ENCODE data around the gene TNRC6B.

TNRC6B gene

DNA sequence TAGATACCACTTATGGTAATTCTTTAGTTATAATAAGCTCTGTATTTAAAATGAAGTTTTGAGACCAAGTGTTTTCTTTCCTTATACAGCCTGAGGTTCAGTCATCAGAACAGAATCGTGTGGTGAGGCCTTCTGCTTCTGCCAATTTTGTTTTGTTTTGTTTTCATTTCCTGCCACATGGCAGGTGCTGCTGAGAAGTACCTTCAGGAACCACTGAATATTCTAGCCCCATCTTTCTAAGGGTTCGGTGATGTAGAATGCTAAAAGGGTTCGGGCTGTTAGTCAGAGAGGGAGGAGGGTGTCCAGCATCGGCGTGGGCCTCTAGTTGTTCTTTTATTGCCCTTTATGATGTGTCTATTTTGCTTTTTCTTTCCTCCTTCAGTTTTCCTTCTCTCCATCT is 25.8 kb downstream of the TNRC6B start:
- H3K27ac ChIP-seq (replicated peaks) = no peak overlapping the region
- TF ChIP-seq, protein P1, sequence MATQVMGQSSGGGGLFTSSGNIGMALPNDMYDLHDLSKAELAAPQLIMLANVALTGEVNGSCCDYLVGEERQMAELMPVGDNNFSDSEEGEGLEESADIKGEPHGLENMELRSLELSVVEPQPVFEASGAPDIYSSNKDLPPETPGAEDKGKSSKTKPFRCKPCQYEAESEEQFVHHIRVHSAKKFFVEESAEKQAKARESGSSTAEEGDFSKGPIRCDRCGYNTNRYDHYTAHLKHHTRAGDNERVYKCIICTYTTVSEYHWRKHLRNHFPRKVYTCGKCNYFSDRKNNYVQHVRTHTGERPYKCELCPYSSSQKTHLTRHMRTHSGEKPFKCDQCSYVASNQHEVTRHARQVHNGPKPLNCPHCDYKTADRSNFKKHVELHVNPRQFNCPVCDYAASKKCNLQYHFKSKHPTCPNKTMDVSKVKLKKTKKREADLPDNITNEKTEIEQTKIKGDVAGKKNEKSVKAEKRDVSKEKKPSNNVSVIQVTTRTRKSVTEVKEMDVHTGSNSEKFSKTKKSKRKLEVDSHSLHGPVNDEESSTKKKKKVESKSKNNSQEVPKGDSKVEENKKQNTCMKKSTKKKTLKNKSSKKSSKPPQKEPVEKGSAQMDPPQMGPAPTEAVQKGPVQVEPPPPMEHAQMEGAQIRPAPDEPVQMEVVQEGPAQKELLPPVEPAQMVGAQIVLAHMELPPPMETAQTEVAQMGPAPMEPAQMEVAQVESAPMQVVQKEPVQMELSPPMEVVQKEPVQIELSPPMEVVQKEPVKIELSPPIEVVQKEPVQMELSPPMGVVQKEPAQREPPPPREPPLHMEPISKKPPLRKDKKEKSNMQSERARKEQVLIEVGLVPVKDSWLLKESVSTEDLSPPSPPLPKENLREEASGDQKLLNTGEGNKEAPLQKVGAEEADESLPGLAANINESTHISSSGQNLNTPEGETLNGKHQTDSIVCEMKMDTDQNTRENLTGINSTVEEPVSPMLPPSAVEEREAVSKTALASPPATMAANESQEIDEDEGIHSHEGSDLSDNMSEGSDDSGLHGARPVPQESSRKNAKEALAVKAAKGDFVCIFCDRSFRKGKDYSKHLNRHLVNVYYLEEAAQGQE (IDR thresholded peaks at IDR 0.05; ENCODE audit: insufficient replicate concordance, low read depth) = no peak
- TF ChIP-seq SPI1 (IDR thresholded peaks at IDR 0.05; ENCODE audit: borderline replicate concordance, low read depth) (no peak), POLR2AphosphoS5 (IDR thresholded peaks at IDR 0.05; ENCODE audit: low read depth) (no peak), GABPA (IDR thresholded peaks at IDR 0.05; ENCODE audit: low read depth) (no peak)
- TF ChIP-seq, protein P2, sequence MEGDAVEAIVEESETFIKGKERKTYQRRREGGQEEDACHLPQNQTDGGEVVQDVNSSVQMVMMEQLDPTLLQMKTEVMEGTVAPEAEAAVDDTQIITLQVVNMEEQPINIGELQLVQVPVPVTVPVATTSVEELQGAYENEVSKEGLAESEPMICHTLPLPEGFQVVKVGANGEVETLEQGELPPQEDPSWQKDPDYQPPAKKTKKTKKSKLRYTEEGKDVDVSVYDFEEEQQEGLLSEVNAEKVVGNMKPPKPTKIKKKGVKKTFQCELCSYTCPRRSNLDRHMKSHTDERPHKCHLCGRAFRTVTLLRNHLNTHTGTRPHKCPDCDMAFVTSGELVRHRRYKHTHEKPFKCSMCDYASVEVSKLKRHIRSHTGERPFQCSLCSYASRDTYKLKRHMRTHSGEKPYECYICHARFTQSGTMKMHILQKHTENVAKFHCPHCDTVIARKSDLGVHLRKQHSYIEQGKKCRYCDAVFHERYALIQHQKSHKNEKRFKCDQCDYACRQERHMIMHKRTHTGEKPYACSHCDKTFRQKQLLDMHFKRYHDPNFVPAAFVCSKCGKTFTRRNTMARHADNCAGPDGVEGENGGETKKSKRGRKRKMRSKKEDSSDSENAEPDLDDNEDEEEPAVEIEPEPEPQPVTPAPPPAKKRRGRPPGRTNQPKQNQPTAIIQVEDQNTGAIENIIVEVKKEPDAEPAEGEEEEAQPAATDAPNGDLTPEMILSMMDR (IDR thresholded peaks at IDR 0.05; ENCODE audit: insufficient read depth, low read length) = no peak
- DNase-seq (ENCODE audit: low read depth in 1 of 2, low spot score in 1 of 2) = no peak
- no peak overlapping the region for H3K4me3 ChIP-seq (replicated peaks; ENCODE audit: insufficient read depth, low read length)
- no peaks in the 10 kb centered on the region for H3K27me3 ChIP-seq (ENCODE audit: insufficient read depth, poor library complexity, severe bottlenecking)

DNA sequence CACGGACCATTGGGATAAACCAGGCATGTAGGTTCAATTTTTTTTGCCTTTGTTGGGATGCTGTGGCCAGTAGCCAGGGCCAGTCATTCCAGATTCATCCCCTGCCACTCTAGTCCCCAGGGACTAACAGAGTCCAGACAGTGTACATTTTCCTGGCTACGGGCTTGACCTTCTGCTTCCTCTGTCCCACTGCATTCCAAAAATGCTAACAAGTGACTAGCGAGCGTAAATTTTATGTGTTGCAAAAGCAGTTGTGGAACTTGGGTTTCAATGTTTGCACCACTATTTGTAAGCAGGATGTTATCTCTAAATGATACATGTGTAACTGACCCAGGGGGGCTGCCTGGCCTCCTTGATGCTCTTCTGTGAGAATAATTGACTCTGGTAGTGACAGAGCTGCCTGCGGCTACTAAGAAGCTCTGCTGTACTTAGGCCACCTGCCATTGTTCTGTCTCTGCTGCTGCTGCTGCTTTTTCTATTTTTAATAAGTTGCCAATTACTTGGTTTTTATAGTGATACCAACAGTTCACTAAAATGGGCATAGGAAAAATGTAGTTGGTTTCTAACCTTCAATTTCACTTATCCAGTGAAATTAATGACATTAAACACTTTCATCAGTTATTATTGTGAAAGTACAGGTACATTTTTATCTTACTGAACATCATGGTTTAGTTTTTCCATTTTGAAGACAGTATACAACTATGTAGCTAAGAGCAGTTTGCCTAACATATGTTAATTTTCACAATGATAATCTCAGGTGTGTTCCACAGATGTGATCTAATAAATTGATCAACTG is 26.8 kb downstream of the TNRC6B start:
- no peak for TF ChIP-seq GABPA (IDR thresholded peaks at IDR 0.05; ENCODE audit: low read depth)
- H3K27ac ChIP-seq (replicated peaks) = no peak overlapping the region
- DNase-seq (ENCODE audit: low read depth in 1 of 2, low spot score in 1 of 2) = no peak
- no peaks in the 10 kb centered on the region for H3K27me3 ChIP-seq (ENCODE audit: insufficient read depth, poor library complexity, severe bottlenecking)
- no peak overlapping the region for H3K4me3 ChIP-seq (replicated peaks; ENCODE audit: insufficient read depth, low read length)

DNA sequence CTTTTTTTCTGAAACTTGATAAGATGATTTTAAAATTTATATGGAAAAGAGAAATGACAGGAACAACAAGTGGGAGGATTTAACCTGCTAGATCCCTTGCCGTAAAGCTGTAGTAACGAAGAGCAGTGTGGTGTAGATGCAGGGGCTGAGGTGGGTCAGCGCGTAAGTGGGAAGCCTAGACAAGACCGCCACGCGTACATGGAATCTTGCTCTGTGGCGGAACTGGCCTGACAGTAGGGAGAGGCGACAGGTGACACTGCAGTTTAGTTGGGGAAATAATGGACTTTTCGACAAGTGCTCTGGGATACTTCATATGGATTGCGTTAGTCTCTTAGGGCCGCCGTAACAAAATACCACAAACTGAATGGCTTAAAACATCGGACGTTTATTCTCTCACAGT is 28.8 kb downstream of the TNRC6B start:
- TF ChIP-seq POLR2AphosphoS5 (IDR thresholded peaks at IDR 0.05; ENCODE audit: low read depth) (no peak), GABPA (IDR thresholded peaks at IDR 0.05; ENCODE audit: low read depth) (no peak), SPI1 (IDR thresholded peaks at IDR 0.05; ENCODE audit: borderline replicate concordance, low read depth) (no peak)
- TF ChIP-seq, protein P2 (IDR thresholded peaks at IDR 0.05; ENCODE audit: insufficient read depth, low read length) = no peak
- TF ChIP-seq, protein P1 (IDR thresholded peaks at IDR 0.05; ENCODE audit: insufficient replicate concordance, low read depth) = no peak
- Histone ChIP-seq H3K4me3 (replicated peaks; ENCODE audit: insufficient read depth, low read length) (no peak overlapping the region), H3K27ac (replicated peaks) (no peak overlapping the region), H3K27me3 (ENCODE audit: insufficient read depth, poor library complexity, severe bottlenecking) (no peaks in the 10 kb centered on the region)
- no peak for DNase-seq (ENCODE audit: low read depth in 1 of 2, low spot score in 1 of 2)

DNA sequence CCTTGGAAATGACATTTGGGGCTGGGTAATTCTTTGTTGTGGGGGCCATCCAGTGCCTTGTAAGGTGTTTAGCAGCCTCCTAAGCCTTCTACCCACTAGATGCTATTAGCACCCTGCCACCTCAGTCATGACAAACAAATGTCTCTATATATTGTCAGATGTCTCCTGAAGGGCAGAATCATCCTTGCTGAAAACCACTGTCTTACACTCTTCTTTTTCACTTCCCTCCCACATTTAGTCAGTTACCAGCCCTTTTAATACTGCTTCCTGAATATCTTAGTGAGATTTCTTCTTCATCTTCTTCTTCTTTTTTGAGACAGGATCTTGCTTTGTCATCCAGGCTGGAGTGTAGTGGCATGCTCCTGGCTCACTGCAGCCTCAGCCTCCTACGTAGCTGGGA is 33.1 kb downstream of the TNRC6B start:
- Histone ChIP-seq H3K4me3 (replicated peaks; ENCODE audit: insufficient read depth, low read length) (no peak overlapping the region), H3K27ac (replicated peaks) (peak overlapping the region; percentile 78), H3K27me3 (ENCODE audit: insufficient read depth, poor library complexity, severe bottlenecking) (no peaks in the 10 kb centered on the region)
- TF ChIP-seq SPI1 (IDR thresholded peaks at IDR 0.05; ENCODE audit: borderline replicate concordance, low read depth) = peak; percentile 76
- no peak; the same call in 1 of the 2 replicates for TF ChIP-seq POLR2AphosphoS5 (IDR thresholded peaks at IDR 0.05; ENCODE audit: low read depth)
- TF ChIP-seq, protein P1 (IDR thresholded peaks at IDR 0.05; ENCODE audit: insufficient replicate concordance, low read depth) = no peak
- DNase-seq (ENCODE audit: low read depth in 1 of 2, low spot score in 1 of 2) = peak in 1 of 2 experiments; percentile 36

All from HL-60 (cell line).